Measurements from ENCODE around the gene CAMTA1. TPM values are rescaled to one million over a fixed set of nuclear protein-coding genes. Genes with fewer than 3 reads are reported as not detected.

The CAMTA1 gene
- total RNA-seq, 1 experiment from 2014 or later, result 69.5 TPM

DNA sequence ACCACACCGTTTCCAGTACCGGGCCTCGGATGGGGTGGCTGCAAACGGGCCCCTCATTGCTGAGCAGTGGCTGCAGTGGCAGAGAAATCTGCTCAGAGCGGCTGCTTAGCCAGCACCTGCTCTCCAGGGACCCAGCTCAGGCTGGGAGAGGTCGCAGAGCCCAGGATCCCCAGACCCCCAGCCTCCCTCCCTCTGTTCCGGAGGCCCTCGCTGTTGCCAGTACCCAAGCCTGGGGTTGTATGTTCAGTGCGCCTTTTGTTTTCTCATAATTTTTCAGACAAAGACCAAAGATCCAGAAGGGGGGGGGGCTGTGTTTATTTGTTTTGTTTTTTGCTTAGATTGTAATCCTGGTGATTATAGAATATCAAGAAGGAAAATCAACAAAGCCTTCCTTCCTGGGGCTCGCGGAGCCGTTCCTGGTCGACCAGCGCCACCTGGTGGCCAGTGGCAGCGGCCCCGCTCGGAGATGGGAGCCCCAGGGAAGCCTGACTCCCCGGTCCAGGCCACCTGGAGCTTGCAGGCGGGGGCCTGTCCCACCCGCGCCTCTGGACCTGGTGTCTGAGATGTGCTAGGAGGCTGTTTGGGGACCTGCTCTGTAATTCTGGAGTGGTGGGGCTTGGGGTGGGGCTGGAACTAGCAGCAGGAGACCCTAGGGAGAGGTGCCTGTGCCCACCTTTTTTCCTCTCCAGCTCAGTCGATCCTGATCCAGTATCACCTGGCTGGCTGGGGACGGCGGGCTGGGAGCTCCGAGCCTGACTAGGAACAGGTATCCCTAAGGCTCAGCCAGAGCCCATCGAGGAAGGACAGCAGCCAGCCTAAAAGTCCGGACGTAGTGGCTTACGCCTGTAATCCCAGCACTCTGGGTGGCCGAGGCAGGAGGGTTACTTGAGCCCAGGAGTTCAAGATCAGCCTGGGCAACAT is 862.0 kb downstream of the CAMTA1 start:
- peak; percentile 92 for ATAC-seq
- TF ChIP-seq CTCF (IDR thresholded peaks at IDR 0.05 in 2 of 3, conservative IDR thresholded peaks at IDR 0.05 in 1 of 3; ENCODE audit: borderline replicate concordance in 1 of 3, insufficient read depth in 1 of 3, low read depth in 2 of 3, low read length in 2 of 3) (peak; percentile 86 to 96 (median 92)), RAD21 (IDR thresholded peaks at IDR 0.05; ENCODE audit: low read depth) (peak; percentile 97), MAX (IDR thresholded peaks at IDR 0.05) (no peak)
- H3K9me2 ChIP-seq (ENCODE audit: insufficient read depth), result no peaks in the 10 kb centered on the region
- H3K9me3 ChIP-seq (ENCODE audit: control insufficient read depth in 1 of 2, insufficient read depth in 1 of 2, low read depth in 1 of 2, low read length in 2 of 2), result no peaks in the 10 kb centered on the region
- DNase-seq (ENCODE audit: low read depth, low spot score), result peak; percentile 16
- H2AFZ ChIP-seq (ENCODE audit: low read depth, low read length, poor library complexity, severe bottlenecking), result peak overlapping the region; percentile 58
- ChIA-PET CTCF (interaction anchor here (0.6 to 2.3 kb wide), 21 partner anchors 10 to 1200 kb away, joined by 3 to 24 read pairs (median 3); no protein-coding TSS in a partner anchor), RAD21 (ENCODE audit: low non-redundant PET in 1 of 2, low total read pairs in 2 of 2, uncharacterized antibody in 2 of 2, unreplicated experiment in 2 of 2) (interaction anchor here in 1 of 2 experiments (0.7 to 1.5 kb wide), 3 partner anchors 193 to 605 kb away, joined by 4 read pairs; no protein-coding TSS in a partner anchor), POLR2A (no interaction called here)
- intact Hi-C loops (cut with micrococcal nuclease), result loop anchor here (1.0 to 10.0 kb wide), 5 partner anchors 193 to 922 kb away; no protein-coding TSS in a partner anchor
- no peak overlapping the region for H3K9ac ChIP-seq (ENCODE audit: low read length)
- 0 out of 4 replicates have a peak, but pooled peaks cover 0 to 2% of the 10 kb centered on the region in 2 experiments for H3K4me1 ChIP-seq (ENCODE audit: control insufficient read depth in 1 of 2, insufficient read depth in 2 of 2, low read length in 2 of 2)
- H3K27ac ChIP-seq (ENCODE audit: low read depth, low read length), result no peak overlapping the region; the same call in 1 of the 2 replicates
- no peaks in the 10 kb centered on the region for H4K20me1 ChIP-seq (ENCODE audit: insufficient read depth)
- no TSS peak for BruUV-seq (replicated peaks)
- H3K4me2 ChIP-seq (ENCODE audit: low read length), result peak overlapping the region; percentile 21; the same call in 1 of the 2 replicates
- H3K27me3 ChIP-seq (ENCODE audit: insufficient read depth, low read length), result no peaks in the 10 kb centered on the region
- H3K79me2 ChIP-seq (ENCODE audit: insufficient read depth, low read length), result no peaks in the 10 kb centered on the region
- H3K4me3 ChIP-seq (replicated peaks in 1 of 2; ENCODE audit: low read depth in 1 of 2, low read length in 2 of 2), result no peak overlapping the region
- H3K36me3 ChIP-seq (ENCODE audit: control insufficient read depth in 1 of 2, insufficient read depth in 2 of 2, low read length in 2 of 2), result no peaks in the 10 kb centered on the region

All from HCT116 (cell line).